GM23338 (cell line): ENCODE data around the gene MYO9A.

Source experiments
- CREB1 ChIP-seq: fragments of 250-450 bp; sonication (Bioruptor Pico); IDR thresholded peaks from 2 replicates; pipeline ENCODE4 v1.5.0; 2020; ENCODE audit warnings: low read depth, mild to moderate bottlenecking, moderate library complexity
- CTCF ChIP-seq, 2 experiments: fragments of 200-600 bp in 1 of 2; sonication (generic) in 1 of 2; conservative IDR thresholded peaks; 2 replicates each; pipeline versions ENCODE4 v1.5.1 to v1.6.1; 2016 to 2017; ENCODE audit warnings: antibody characterized with exemption in 2 of 2, low read depth in 2 of 2, mild to moderate bottlenecking in 2 of 2, moderate library complexity in 1 of 2
- ETS1 ChIP-seq: IDR thresholded peaks from 2 replicates; pipeline ENCODE4 v1.6.1; 2016; ENCODE audit warnings: antibody characterized with exemption
- EZH2 ChIP-seq: fragments of 200-600 bp; sonication (generic); IDR thresholded peaks from one replicate; pipeline ENCODE4 v1.8.0; 2017; ENCODE audit warnings: antibody characterized with exemption, mild to moderate bottlenecking, low read depth; ENCODE audit not compliant: unreplicated experiment
- EZH2phosphoT487 ChIP-seq: fragments of 200-600 bp; sonication (generic); IDR thresholded peaks from one replicate; pipeline ENCODE4 v1.8.1; 2018; ENCODE audit warnings: antibody characterized with exemption; ENCODE audit not compliant: unreplicated experiment
- JUNB ChIP-seq: IDR thresholded peaks from one replicate; pipeline ENCODE4 v1.6.1; 2016; ENCODE audit warnings: antibody characterized with exemption; ENCODE audit not compliant: unreplicated experiment
- NANOG ChIP-seq: IDR thresholded peaks from 2 replicates; pipeline ENCODE4 v1.6.1; 2016; ENCODE audit warnings: antibody characterized with exemption, borderline replicate concordance
- POLR2AphosphoS5 ChIP-seq: IDR thresholded peaks from 2 replicates; pipeline ENCODE4 v1.6.1; 2016; ENCODE audit warnings: antibody characterized with exemption, low read depth
- REST ChIP-seq: IDR thresholded peaks from one replicate; pipeline ENCODE4 v1.6.1; 2018; ENCODE audit warnings: antibody characterized with exemption; ENCODE audit not compliant: unreplicated experiment
- STAT1 ChIP-seq: IDR thresholded peaks from one replicate; pipeline ENCODE4 v1.6.1; 2016; ENCODE audit warnings: antibody characterized with exemption; ENCODE audit not compliant: unreplicated experiment
- ZNF114 ChIP-seq: fragments of 250-450 bp; sonication (Bioruptor Pico); IDR thresholded peaks from 2 replicates; pipeline ENCODE4 v1.5.0; 2020; ENCODE audit warnings: mild to moderate bottlenecking, moderate library complexity
- ZNF331 ChIP-seq: fragments of 250-450 bp; sonication (Bioruptor Pico); IDR thresholded peaks from 2 replicates; pipeline ENCODE4 v1.5.0; 2020; ENCODE audit warnings: low read depth, mild to moderate bottlenecking, moderate library complexity
- ZNF462 ChIP-seq: fragments of 250-450 bp; sonication (Bioruptor Pico); IDR thresholded peaks from 2 replicates; pipeline ENCODE4 v1.5.0; 2020; ENCODE audit warnings: mild to moderate bottlenecking, moderate library complexity

- TF ChIP-seq EZH2: no peak
- no peak for TF ChIP-seq CTCF (conservative IDR thresholded peaks at IDR 0.05; ENCODE audit: low read depth in 2 of 2)
- no peak for TF ChIP-seq ETS1
- no peak for TF ChIP-seq REST
- no peak for TF ChIP-seq EZH2phosphoT487
- no peak for TF ChIP-seq POLR2AphosphoS5
- TF ChIP-seq CREB1 (CRISPR knock-in tag): no peak
- no peak for TF ChIP-seq ZNF462 (CRISPR knock-in tag)
- TF ChIP-seq NANOG: no peak
- no peak for TF ChIP-seq STAT1
- TF ChIP-seq ZNF114 (CRISPR knock-in tag): no peak
- no peak for TF ChIP-seq JUNB
- TF ChIP-seq ZNF331 (CRISPR knock-in tag): no peak
Measured at GRCh38 chr15:72155003-72155621, 37.2 kb upstream of the MYO9A start.
